ENCODE data around the gene KIF23. TPM values are rescaled to one million over a fixed set of nuclear protein-coding genes. Genes with fewer than 3 reads are reported as not detected.

Gene KIF23
- total and polyA plus RNA-seq, 7 experiments from 2014 or later = 0.30 to 39.4 (median 0.72) TPM; not detected in 3

- no peaks in the 10 kb centered on the region for H3K36me3 Mint-ChIP-seq
- no peaks in the 10 kb centered on the region for H3K9me3 Mint-ChIP-seq
- ChIA-PET POLR2A (no interaction called here), CTCF (no interaction called here)
- no peak overlapping the region for H3K27ac Mint-ChIP-seq
- H3K4me3 Mint-ChIP-seq = no peak overlapping the region
- H3K4me3 ChIP-seq (ENCODE audit: low read length) = no peak overlapping the region
- H3K27ac ChIP-seq (ENCODE audit: low read depth, low read length) = no peak overlapping the region
- H3K9me3 ChIP-seq (ENCODE audit: control insufficient read depth in 2 of 3, low read length in 3 of 3) = no peaks in the 10 kb centered on the region
- H3K4me1 ChIP-seq (ENCODE audit: control insufficient read depth in 2 of 2, insufficient read depth in 2 of 2, low read length in 2 of 2) = no peaks in the 10 kb centered on the region
- no peak for ATAC-seq
- no peaks in the 10 kb centered on the region for H3K4me1 Mint-ChIP-seq
- intact Hi-C loops (cut with micrococcal nuclease) = no loop called here
- no peak for DNase-seq
- H3K27me3 Mint-ChIP-seq = peaks cover 0 to 4% (median 0%) of the 10 kb centered on the region in 5 donors
- no peaks in the 10 kb centered on the region for H3K36me3 ChIP-seq (ENCODE audit: control insufficient read depth in 2 of 3, insufficient read depth in 3 of 3, low read length in 3 of 3)
- H3K27me3 ChIP-seq (ENCODE audit: control insufficient read depth in 2 of 2, insufficient read depth in 2 of 2, low read length in 2 of 2) = no peaks in the 10 kb centered on the region
Observed at GRCh38 chr15:69388260-69388705, 25.9 kb upstream of the KIF23 start.

- no peaks in the 10 kb centered on the region for H3K36me3 ChIP-seq (ENCODE audit: control insufficient read depth in 2 of 3, insufficient read depth in 3 of 3, low read length in 3 of 3)
- H3K27ac ChIP-seq (ENCODE audit: low read depth, low read length) = no peak overlapping the region
- no peak for DNase-seq
- H3K4me3 Mint-ChIP-seq = no peak overlapping the region
- H3K9me3 Mint-ChIP-seq = no peaks in the 10 kb centered on the region
- peaks cover 0 to 4% (median 0%) of the 10 kb centered on the region in 5 donors for H3K27me3 Mint-ChIP-seq
- no peaks in the 10 kb centered on the region for H3K9me3 ChIP-seq (ENCODE audit: control insufficient read depth in 2 of 3, low read length in 3 of 3)
- no peak overlapping the region for H3K27ac Mint-ChIP-seq
- peaks cover under 1 to 4% (median 2%) of the 10 kb centered on the region in 7 donors for H3K4me1 Mint-ChIP-seq
- intact Hi-C loops (cut with micrococcal nuclease) = no loop called here
- H3K36me3 Mint-ChIP-seq = no peaks in the 10 kb centered on the region
- ChIA-PET POLR2A (no interaction called here), CTCF (no interaction called here)
- H3K27me3 ChIP-seq (ENCODE audit: control insufficient read depth in 2 of 2, insufficient read depth in 2 of 2, low read length in 2 of 2) = no peaks in the 10 kb centered on the region
- ATAC-seq = no peak
- H3K4me1 ChIP-seq (ENCODE audit: control insufficient read depth in 2 of 2, insufficient read depth in 2 of 2, low read length in 2 of 2) = no peaks in the 10 kb centered on the region
- H3K4me3 ChIP-seq (ENCODE audit: low read length) = no peak overlapping the region
Observed at GRCh38 chr15:69389426-69389825, 24.7 kb upstream of the KIF23 start.

DNA sequence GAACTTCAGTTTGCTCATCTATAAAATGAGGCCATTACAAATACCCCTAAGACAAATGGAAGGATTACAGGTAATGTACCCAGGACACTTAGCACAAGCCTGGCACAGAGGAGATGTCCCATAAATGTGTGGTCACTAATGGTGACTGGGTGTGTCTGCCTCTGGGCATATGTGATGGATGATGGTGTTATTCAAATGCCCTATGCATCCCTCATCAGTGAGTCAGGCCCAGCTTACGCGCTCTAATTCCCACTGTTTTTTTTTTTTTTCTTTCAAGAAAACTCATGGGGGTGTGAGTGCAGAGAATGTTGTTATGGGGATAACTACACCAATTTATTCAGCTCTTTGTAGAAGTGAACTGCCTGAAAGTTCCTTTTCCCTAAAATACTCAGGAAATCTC, 23.6 kb upstream of the KIF23 start:
- no peaks in the 10 kb centered on the region for H3K9me3 Mint-ChIP-seq
- ChIA-PET POLR2A (no interaction called here), CTCF (interaction anchor here (6.0 kb wide), 1 partner anchor 333 kb away, joined by 51 read pairs; no protein-coding TSS in a partner anchor)
- Histone ChIP-seq H3K4me1 (ENCODE audit: control insufficient read depth in 2 of 2, insufficient read depth in 2 of 2, low read length in 2 of 2) (no peaks in the 10 kb centered on the region), H3K27me3 (ENCODE audit: control insufficient read depth in 2 of 2, insufficient read depth in 2 of 2, low read length in 2 of 2) (no peaks in the 10 kb centered on the region), H3K36me3 (ENCODE audit: control insufficient read depth in 2 of 3, insufficient read depth in 3 of 3, low read length in 3 of 3) (no peaks in the 10 kb centered on the region), H3K9me3 (ENCODE audit: control insufficient read depth in 2 of 3, low read length in 3 of 3) (no peaks in the 10 kb centered on the region), H3K4me3 (ENCODE audit: low read length) (no peak overlapping the region), H3K27ac (ENCODE audit: low read depth, low read length) (no peak overlapping the region)
- H3K4me1 Mint-ChIP-seq = peaks cover 2 to 8% (median 7%) of the 10 kb centered on the region in 7 donors
- DNase-seq = no peak
- H3K27ac Mint-ChIP-seq = no peak overlapping the region
- H3K36me3 Mint-ChIP-seq = no peaks in the 10 kb centered on the region
- no peak for ATAC-seq
- H3K27me3 Mint-ChIP-seq = peaks cover 0 to 8% (median 0%) of the 10 kb centered on the region in 5 donors
- H3K4me3 Mint-ChIP-seq = no peak overlapping the region
- intact Hi-C loops (cut with micrococcal nuclease) = loop anchor here in 1 of 2 donors (5.0 kb wide), 1 partner anchor 128 kb away; no protein-coding TSS in a partner anchor

DNA sequence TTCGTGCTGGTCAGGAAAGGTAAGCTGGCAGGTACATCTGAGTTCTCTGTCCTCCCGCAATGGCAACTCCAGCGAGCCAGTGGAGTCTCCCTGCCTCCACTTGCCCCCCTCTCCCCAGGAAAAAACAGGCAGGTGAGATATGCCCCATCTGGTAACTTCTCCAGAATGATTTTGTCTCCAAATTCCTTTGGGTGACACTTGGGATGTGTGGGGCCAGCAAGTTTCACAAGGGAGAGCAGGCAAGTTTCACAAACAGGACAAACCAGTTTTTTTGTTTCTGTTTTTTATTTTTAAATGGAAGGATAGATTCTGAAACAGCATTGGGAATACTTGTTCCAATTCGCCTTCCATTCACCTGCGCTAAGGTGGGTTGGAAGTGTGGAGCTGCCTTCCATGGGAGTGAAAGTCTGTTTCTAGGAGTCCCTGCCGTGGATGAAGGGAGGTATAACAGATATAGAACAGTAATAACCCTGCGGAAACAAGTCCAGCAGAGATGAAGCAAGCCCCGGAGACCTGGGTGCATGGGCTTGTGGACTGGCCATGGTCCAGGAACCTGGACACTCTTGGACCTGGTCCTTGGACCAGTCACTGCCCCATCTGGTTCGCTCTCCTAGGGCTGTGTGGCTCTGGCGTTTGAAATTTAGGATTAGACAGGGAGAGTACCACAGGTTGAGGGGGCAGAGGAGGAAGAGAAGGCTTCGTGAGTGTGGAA, 22.9 kb upstream of the KIF23 start:
- H3K4me1 Mint-ChIP-seq = peaks cover 2 to 8% (median 7%) of the 10 kb centered on the region in 7 donors
- H3K4me3 Mint-ChIP-seq = no peak overlapping the region
- CTCF ChIA-PET = interaction anchor here (6.0 kb wide), 1 partner anchor 334 kb away, joined by 51 read pairs; no protein-coding TSS in a partner anchor
- Histone ChIP-seq H3K27me3 (ENCODE audit: control insufficient read depth in 2 of 2, insufficient read depth in 2 of 2, low read length in 2 of 2) (no peaks in the 10 kb centered on the region), H3K36me3 (ENCODE audit: control insufficient read depth in 2 of 3, insufficient read depth in 3 of 3, low read length in 3 of 3) (no peaks in the 10 kb centered on the region), H3K27ac (ENCODE audit: low read depth, low read length) (no peak overlapping the region), H3K9me3 (ENCODE audit: control insufficient read depth in 2 of 3, low read length in 3 of 3) (no peaks in the 10 kb centered on the region), H3K4me3 (ENCODE audit: low read length) (no peak overlapping the region), H3K4me1 (ENCODE audit: control insufficient read depth in 2 of 2, insufficient read depth in 2 of 2, low read length in 2 of 2) (no peaks in the 10 kb centered on the region)
- no peak overlapping the region for H3K27ac Mint-ChIP-seq
- POLR2A ChIA-PET = no interaction called here
- no peak for ATAC-seq
- intact Hi-C loops (cut with micrococcal nuclease) = loop anchor here in 1 of 2 donors (5.0 kb wide), 1 partner anchor 129 kb away; no protein-coding TSS in a partner anchor
- no peak for DNase-seq
- no peaks in the 10 kb centered on the region for H3K36me3 Mint-ChIP-seq
- H3K27me3 Mint-ChIP-seq = peaks cover 0 to 8% (median 0%) of the 10 kb centered on the region in 5 donors
- H3K9me3 Mint-ChIP-seq = no peaks in the 10 kb centered on the region

DNA sequence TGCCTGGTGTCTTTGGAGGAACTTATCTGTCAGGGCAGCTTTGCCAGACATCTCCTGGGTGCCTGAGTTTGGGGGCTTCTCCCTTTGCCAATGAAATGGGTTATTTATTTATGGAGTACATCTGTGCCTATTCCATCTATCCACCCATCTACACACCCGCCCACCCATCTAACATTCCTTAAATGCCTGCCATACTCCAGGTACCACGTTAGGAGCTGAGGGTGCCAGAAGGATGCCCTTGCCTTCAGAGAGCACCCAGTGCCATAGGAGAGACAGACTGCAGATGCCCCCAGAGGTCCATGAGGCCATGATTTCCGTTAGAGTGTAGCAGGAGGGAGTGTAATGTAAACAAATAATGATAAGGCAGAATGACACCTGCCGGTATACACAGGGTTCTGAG, 21.8 kb upstream of the KIF23 start:
- CTCF ChIA-PET = interaction anchor here (0.9 to 6.0 kb wide), 2 partner anchors 70 to 335 kb away, joined by 3 to 51 read pairs; no protein-coding TSS in a partner anchor

GRCh38 chr15:69393831-69394491, 20.2 kb upstream of the KIF23 start:
- POLR2A ChIA-PET = no interaction called here
- intact Hi-C loops (cut with micrococcal nuclease) = loop anchor here (1.0 to 5.0 kb wide), 5 partner anchors 68 to 335 kb away; no protein-coding TSS in a partner anchor

More for the DNA sequence above, 21.8 kb upstream of the KIF23 start:
- H3K4me1 ChIP-seq (ENCODE audit: control insufficient read depth in 2 of 2, insufficient read depth in 2 of 2, low read length in 2 of 2) = no peaks in the 10 kb centered on the region
- ATAC-seq (no peak), DNase-seq (no peak)
- POLR2A ChIA-PET = interaction anchor here (0.6 kb wide), 1 partner anchor 60 kb away, joined by 3 read pairs; no protein-coding TSS in a partner anchor
- H3K27ac Mint-ChIP-seq = no peak overlapping the region
- H3K4me1 Mint-ChIP-seq = peaks cover 2 to 8% (median 7%) of the 10 kb centered on the region in 7 donors
- H3K9me3 Mint-ChIP-seq = no peaks in the 10 kb centered on the region
- intact Hi-C loops (cut with micrococcal nuclease) = loop anchor here in 1 of 2 donors (5.0 kb wide), 1 partner anchor 130 kb away; no protein-coding TSS in a partner anchor
- no peaks in the 10 kb centered on the region for H3K27me3 ChIP-seq (ENCODE audit: control insufficient read depth in 2 of 2, insufficient read depth in 2 of 2, low read length in 2 of 2)
- no peaks in the 10 kb centered on the region for H3K36me3 Mint-ChIP-seq
- no peak overlapping the region for H3K4me3 ChIP-seq (ENCODE audit: low read length)
- H3K36me3 ChIP-seq (ENCODE audit: control insufficient read depth in 2 of 3, insufficient read depth in 3 of 3, low read length in 3 of 3) = no peaks in the 10 kb centered on the region
- no peak overlapping the region for H3K27ac ChIP-seq (ENCODE audit: low read depth, low read length)
- H3K4me3 Mint-ChIP-seq = no peak overlapping the region
- no peaks in the 10 kb centered on the region for H3K9me3 ChIP-seq (ENCODE audit: control insufficient read depth in 2 of 3, low read length in 3 of 3)
- peaks cover 0 to 8% (median 0%) of the 10 kb centered on the region in 5 donors for H3K27me3 Mint-ChIP-seq

More at GRCh38 chr15:69393831-69394491, 20.2 kb upstream of the KIF23 start:
- ATAC-seq (no peak), DNase-seq (no peak)
- H3K4me3 ChIP-seq (ENCODE audit: low read length) = no peak overlapping the region
- no peak overlapping the region for H3K4me3 Mint-ChIP-seq
- H3K9me3 Mint-ChIP-seq = no peaks in the 10 kb centered on the region
- no peak overlapping the region for H3K27ac ChIP-seq (ENCODE audit: low read depth, low read length)
- H3K27me3 Mint-ChIP-seq = peaks cover 0 to 8% (median 0%) of the 10 kb centered on the region in 5 donors
- CTCF ChIA-PET = interaction anchor here (0.6 to 6.0 kb wide), 8 partner anchors 12 to 931 kb away, joined by 3 to 51 read pairs (median 5); no protein-coding TSS in a partner anchor
- no peaks in the 10 kb centered on the region for H3K36me3 Mint-ChIP-seq
- no peaks in the 10 kb centered on the region for H3K9me3 ChIP-seq (ENCODE audit: control insufficient read depth in 2 of 3, low read length in 3 of 3)
- peaks cover 6 to 12% (median 7%) of the 10 kb centered on the region in 7 donors for H3K4me1 Mint-ChIP-seq
- no peaks in the 10 kb centered on the region for H3K4me1 ChIP-seq (ENCODE audit: control insufficient read depth in 2 of 2, insufficient read depth in 2 of 2, low read length in 2 of 2)
- no peaks in the 10 kb centered on the region for H3K27me3 ChIP-seq (ENCODE audit: control insufficient read depth in 2 of 2, insufficient read depth in 2 of 2, low read length in 2 of 2)
- H3K36me3 ChIP-seq (ENCODE audit: control insufficient read depth in 2 of 3, insufficient read depth in 3 of 3, low read length in 3 of 3) = no peaks in the 10 kb centered on the region
- no peak overlapping the region for H3K27ac Mint-ChIP-seq

Measured in naive thymus-derived CD4-positive, alpha-beta T cell (primary cell).